Endothelial cell of umbilical vein (primary cell): Measurements from ENCODE around the gene RUVBL1. TPM values are rescaled to one million over a fixed set of nuclear protein-coding genes. Genes with fewer than 3 reads are reported as not detected.

Experiments used
- BruUV-seq: library from RNA; stranded (reverse); fragments of 400-500 nt; replicated peaks from 2 replicates; lab custom pipeline; 2021; lab: Mats Ljungman, UMichigan
- CTCF ChIA-PET: fragments of 300-600, 350-600 bp; sonication (Branson Sonifier 250); formaldehyde crosslinking; loops from one replicate; lab custom pipeline; 2021; ENCODE audit warnings: antibody characterized with exemption, inconsistent platforms; lab: Charles Lee
- POLR2A ChIA-PET: fragments of 300-600, 350-600 bp; sonication (Branson Sonifier 250); formaldehyde crosslinking; loops from one replicate; lab custom pipeline; 2021; ENCODE audit warnings: antibody characterized with exemption, inconsistent platforms; lab: Charles Lee
- DNase-seq: peaks from one replicate; pipeline ENCODE4 v3.0.0-alpha.2; 2011; ENCODE audit warnings: low read depth, low spot score
- FAIRE-seq: peaks from 2 replicates; lab custom pipeline; 2011; peaks lifted over from hg19 to GRCh38; lab: Jason Lieb, UNC
- H2AFZ ChIP-seq: 2 replicates; pipeline ENCODE4 v1.6.0; 2012; ENCODE audit warnings: low read depth, low read length, control low read depth, inconsistent platforms
- H3K27ac ChIP-seq: 2 replicates; pipeline ENCODE4 v1.5.1; 2011; ENCODE audit warnings: low read depth, mild to moderate bottlenecking, control low read depth, low read length, moderate library complexity; ENCODE audit not compliant: insufficient read depth
- H3K27me3 ChIP-seq, 2 experiments: 2 replicates each; pipeline versions ENCODE4 v1.6.0 to v1.6.1; 2011; ENCODE audit warnings: low read length in 2 of 2, mixed read lengths in 1 of 2; ENCODE audit not compliant: control insufficient read depth in 2 of 2, insufficient read depth in 2 of 2
- H3K36me3 ChIP-seq, 2 experiments: 2 replicates in 1 of 2; 3 replicates in 1 of 2; pipeline ENCODE4 v1.5.1; 2011; ENCODE audit warnings: low read length in 2 of 2, mild to moderate bottlenecking in 1 of 2, moderate library complexity in 1 of 2; ENCODE audit not compliant: control insufficient read depth in 2 of 2, insufficient read depth in 2 of 2; ENCODE audit errors: extremely low read depth in 1 of 2
- H3K4me1 ChIP-seq: 3 replicates; pipeline ENCODE4 v1.5.1; 2011; ENCODE audit warnings: mild to moderate bottlenecking, low read length; ENCODE audit not compliant: control insufficient read depth, insufficient read depth; ENCODE audit errors: extremely low read depth
- H3K4me2 ChIP-seq: 2 replicates; pipeline ENCODE4 v1.6.1; 2011; ENCODE audit warnings: low read length, control low read depth, mixed read lengths; ENCODE audit not compliant: insufficient read depth
- H3K4me3 ChIP-seq, 3 experiments: fragments of 200-600 bp in 1 of 3; sonication (generic), shearing (Covaris generic) in 1 of 3; replicated peaks in 1 of 3; 2 replicates each; pipeline ENCODE4 v1.5.1; 2011 to 2016; ENCODE audit warnings: control low read depth in 3 of 3, low read length in 3 of 3, mild to moderate bottlenecking in 2 of 3, inconsistent platforms in 1 of 3, low read depth in 1 of 3, moderate library complexity in 1 of 3; ENCODE audit not compliant: insufficient read depth in 1 of 3
- H3K79me2 ChIP-seq: 2 replicates; pipeline ENCODE4 v1.6.0; 2012; ENCODE audit warnings: low read length, inconsistent platforms; ENCODE audit not compliant: control insufficient read depth, insufficient read depth
- H3K9ac ChIP-seq: replicated peaks from 2 replicates; pipeline ENCODE3; 2011; ENCODE audit warnings: low read length, control low read depth; ENCODE audit not compliant: insufficient read depth; ENCODE audit errors: extremely low read depth
- H3K9me1 ChIP-seq: replicated peaks from 3 replicates; pipeline ENCODE4 v1.6.0; 2011; ENCODE audit warnings: mild to moderate bottlenecking, low read length; ENCODE audit not compliant: control insufficient read depth, insufficient read depth; ENCODE audit errors: extremely low read depth
- H3K9me3 ChIP-seq: replicated peaks from 2 replicates; pipeline ENCODE4 v1.5.1; 2012; ENCODE audit warnings: low read length, inconsistent platforms; ENCODE audit not compliant: control insufficient read depth, insufficient read depth
- H4K20me1 ChIP-seq: replicated peaks from 2 replicates; pipeline ENCODE3; 2011; ENCODE audit warnings: mild to moderate bottlenecking, low read length; ENCODE audit not compliant: control insufficient read depth, insufficient read depth; ENCODE audit errors: extremely low read depth
- CTCF ChIP-seq, 2 donors: IDR thresholded peaks; 1 replicate in 1 of 2; 2 replicates in 1 of 2; pipeline ENCODE4 v1.5.1; 2011; ENCODE audit warnings: low read length in 2 of 2, mild to moderate bottlenecking in 2 of 2, moderate library complexity in 2 of 2, control low read depth in 1 of 2, inconsistent platforms in 1 of 2, low read depth in 1 of 2; ENCODE audit not compliant: insufficient read depth in 1 of 2; ENCODE audit errors: extremely low read depth in 1 of 2
- EZH2 ChIP-seq: IDR thresholded peaks from 2 replicates; pipeline ENCODE4 v1.6.1; 2012; ENCODE audit warnings: borderline replicate concordance, low read depth, mild to moderate bottlenecking, moderate library complexity, low read length, inconsistent platforms; ENCODE audit not compliant: severe bottlenecking
- FOS ChIP-seq: IDR thresholded peaks from 2 replicates; pipeline ENCODE4 v1.6.1; 2011; ENCODE audit warnings: mild to moderate bottlenecking, low read length, moderate library complexity, borderline replicate concordance; ENCODE audit not compliant: insufficient read depth
- GATA2 ChIP-seq: IDR thresholded peaks from 2 replicates; pipeline ENCODE4 v1.7.0; 2011; ENCODE audit warnings: low read depth, mild to moderate bottlenecking, moderate library complexity, mixed read lengths, low read length; ENCODE audit not compliant: insufficient read length, insufficient read depth
- JUN ChIP-seq: IDR thresholded peaks from 2 replicates; pipeline ENCODE4 v1.6.1; 2011; ENCODE audit warnings: borderline replicate concordance, low read depth; ENCODE audit not compliant: insufficient read length, insufficient read depth
- MYC ChIP-seq: IDR thresholded peaks from one replicate; pipeline ENCODE4 v1.6.1; 2011; ENCODE audit warnings: mild to moderate bottlenecking, low read depth, low read length
- POLR2A ChIP-seq: IDR thresholded peaks from 2 replicates; pipeline ENCODE4 v1.6.1; 2012; ENCODE audit warnings: low read depth, mild to moderate bottlenecking, control low read depth, low read length
- POLR2AphosphoS5 ChIP-seq: IDR thresholded peaks from 2 replicates; pipeline ENCODE4 v1.6.1; 2012; ENCODE audit warnings: low read depth, mild to moderate bottlenecking, control low read depth, low read length, moderate library complexity; ENCODE audit not compliant: insufficient read depth
- dilution Hi-C: fragments of 300-500 bp; cut with MboI; formaldehyde crosslinking; loops from one replicate; pipeline ENCODE4 v1.15.0; 2019; ENCODE audit warnings: low sequenced_read_pairs; ENCODE audit not compliant: extremely low pct_ligation_motif_present
- intact Hi-C: fragments of 100-400 bp; cut with micrococcal nuclease; formaldehyde crosslinking; loops from one replicate; pipeline ENCODE4 v1.10.0; 2022
- polyA plus RNA-seq, 4 experiments: library from polyadenylated mRNA; depleted of rRNA in 3 of 4; stranded (reverse) in 3 of 4; unstranded in 1 of 4; fragments of >200 nt; gene quantifications; 2 replicates each; pipeline versions ENCODE4 v1.2.1 to v1.2.3, GENCODE V29; 2011 to 2012; ENCODE audit warnings: missing spikeins in 1 of 4
- total RNA-seq: library from RNA; stranded (reverse); gene quantifications from 2 replicates; pipeline ENCODE4 v1.2.3, GENCODE V29; 2021

Gene RUVBL1
- total and polyA plus RNA-seq, 2 donors (not counting 3 experiments of a cell fraction or from before 2014, with no cell fraction given), result 52.5 to 58.5 TPM

- no peak overlapping the region for H2AFZ ChIP-seq
- H3K4me1 ChIP-seq, result no peaks in the 10 kb centered on the region
- no peak overlapping the region for H3K4me3 ChIP-seq
- ChIA-PET CTCF (no interaction called here), POLR2A (no interaction called here)
- peaks cover 30% of the 10 kb centered on the region for H3K79me2 ChIP-seq
- H3K4me2 ChIP-seq, result no peak overlapping the region
- H3K9me1 ChIP-seq, result no peaks in the 10 kb centered on the region
- no peaks in the 10 kb centered on the region for H3K27me3 ChIP-seq
- no peak overlapping the region for H3K27ac ChIP-seq
- dilution Hi-C loops (no loop called here), intact Hi-C loops (no loop called here)
- DNase-seq, result no peak
- TF ChIP-seq GATA2 (no peak), JUN (no peak), POLR2AphosphoS5 (no peak), CTCF (IDR thresholded peaks at IDR 0.05; ENCODE audit: extremely low read depth in 1 of 2, insufficient read depth in 1 of 2, low read depth in 1 of 2, low read length in 2 of 2) (no peak), POLR2A (no peak), FOS (no peak), MYC (no peak), EZH2 (no peak)
- no peaks in the 10 kb centered on the region for H4K20me1 ChIP-seq
- peaks cover 46 to 66% of the 10 kb centered on the region in 2 experiments for H3K36me3 ChIP-seq
- no TSS peak for BruUV-seq
- no peak overlapping the region for H3K9ac ChIP-seq
- H3K9me3 ChIP-seq, result no peaks in the 10 kb centered on the region
- no peak for FAIRE-seq
These were observed 61.4 kb downstream of the RUVBL1 start for GRCh38 chr3:128062033-128062745.
